GM12878 (cell line): ENCODE data around the gene BHLHA15. TPM values are rescaled to one million over a fixed set of nuclear protein-coding genes. Genes with fewer than 3 reads are reported as not detected.

Experiments used
- ATAC-seq: fragments of 200-7000 bp; cut with Tn5 transposase; 3 replicates; pipeline ENCODE4 v1.9.1; 2020; ENCODE audit warnings: mild to moderate bottlenecking, moderate library complexity
- BruUV-seq: library from RNA; stranded (reverse); fragments of 400-500 nt; replicated peaks from 2 replicates; lab custom pipeline; 2021; lab: Mats Ljungman, UMichigan
- CTCF ChIA-PET: fragments of 300-600 bp; sonication (Branson Sonifier 250); formaldehyde crosslinking; extraction: SDS; loops from one replicate; lab custom pipeline; 2021; ENCODE audit warnings: inconsistent platforms; lab: Yijun Ruan, JAX
- POLR2A ChIA-PET: fragments of 350-600 bp; formaldehyde crosslinking; extraction: SDS; loops from one replicate; lab custom pipeline; 2021; ENCODE audit warnings: inconsistent platforms; lab: Charles Lee
- RAD21 ChIA-PET: fragments of 300-600 bp; sonication (Branson Sonifier 250); formaldehyde crosslinking; loops from one replicate; lab custom pipeline; 2023; ENCODE audit warnings: antibody characterized with exemption; ENCODE audit not compliant: unreplicated experiment; lab: Charles Lee
- SMC1A ChIA-PET: fragments of 300-600 bp; sonication (Branson Sonifier 250); formaldehyde crosslinking; loops from one replicate; lab custom pipeline; 2023; ENCODE audit not compliant: unreplicated experiment, uncharacterized antibody; lab: Charles Lee
- DNase-seq: peaks from one replicate; pipeline ENCODE4 v3.0.0-alpha.2; 2011; ENCODE audit warnings: low read depth, low spot score
- FAIRE-seq: peaks from 3 replicates; lab custom pipeline; 2011; peaks lifted over from hg19 to GRCh38; lab: Jason Lieb, UNC
- H2AFZ ChIP-seq: 2 replicates; pipeline ENCODE4 v1.6.0; 2011; ENCODE audit warnings: low read depth, low read length, control low read depth; ENCODE audit not compliant: control insufficient read depth
- H3K27ac ChIP-seq: 2 replicates; pipeline ENCODE4 v1.5.1; 2011; ENCODE audit warnings: control low read depth; ENCODE audit not compliant: control insufficient read depth, insufficient read depth
- H3K27me3 ChIP-seq, 2 experiments: replicated peaks in 1 of 2; 2 replicates each; pipeline versions ENCODE4 v1.6.0 to v1.6.1; 2011; ENCODE audit warnings: low read length in 1 of 2; ENCODE audit not compliant: control insufficient read depth in 2 of 2, insufficient read depth in 2 of 2
- H3K36me3 ChIP-seq, 2 experiments: 2 replicates each; pipeline ENCODE4 v1.5.1; 2011; ENCODE audit warnings: low read length in 1 of 2; ENCODE audit not compliant: control insufficient read depth in 2 of 2, insufficient read depth in 2 of 2
- H3K4me1 ChIP-seq: 2 replicates; pipeline ENCODE4 v1.6.1; 2011; ENCODE audit warnings: mild to moderate bottlenecking, low read length, moderate library complexity, mixed read lengths; ENCODE audit not compliant: control insufficient read depth, insufficient read depth
- H3K4me2 ChIP-seq: 2 replicates; pipeline ENCODE4 v1.6.0; 2011; ENCODE audit warnings: control low read depth; ENCODE audit not compliant: control insufficient read depth, insufficient read depth
- H3K4me3 ChIP-seq: fragments of 200-600 bp; sonication (generic); 2 replicates; pipeline ENCODE4 v1.5.1; 2016
- H3K79me2 ChIP-seq: 2 replicates; pipeline ENCODE4 v1.6.0; 2011; ENCODE audit warnings: low read length; ENCODE audit not compliant: control insufficient read depth, insufficient read depth
- H3K9ac ChIP-seq: 2 replicates; pipeline ENCODE4 v1.8.0; 2011; ENCODE audit warnings: low read length, control low read depth, mixed read lengths; ENCODE audit not compliant: control insufficient read depth, insufficient read depth
- H3K9me3 ChIP-seq: replicated peaks from 3 replicates; pipeline ENCODE4 v1.5.1; 2011; ENCODE audit warnings: mild to moderate bottlenecking, low read length; ENCODE audit not compliant: control insufficient read depth, insufficient read depth
- H4K20me1 ChIP-seq: 2 replicates; pipeline ENCODE4 v1.6.0; 2011; ENCODE audit not compliant: control insufficient read depth, insufficient read depth
- BACH1 ChIP-seq: fragments of 450-650 bp; IDR thresholded peaks from 2 replicates; pipeline ENCODE4 v1.6.1; 2017; ENCODE audit warnings: mild to moderate bottlenecking, borderline replicate concordance
- CUX1 ChIP-seq: IDR thresholded peaks from 2 replicates; pipeline ENCODE4 v1.6.1; 2012; ENCODE audit warnings: improper control_type of control experiment, low read depth, low read length; ENCODE audit not compliant: insufficient replicate concordance
- MTA2 ChIP-seq: fragments of 450-650 bp; IDR thresholded peaks from 2 replicates; pipeline ENCODE4 v1.6.1; 2016; ENCODE audit warnings: low read depth, mild to moderate bottlenecking, moderate library complexity
- NR2C2 ChIP-seq: IDR thresholded peaks from 2 replicates; pipeline ENCODE4 v1.6.1; 2011; ENCODE audit warnings: borderline replicate concordance, low read depth; ENCODE audit not compliant: control insufficient read depth, insufficient read length
- POLR2AphosphoS5 ChIP-seq: IDR thresholded peaks from 2 replicates; pipeline ENCODE4 v1.6.1; 2011; ENCODE audit warnings: mild to moderate bottlenecking, low read length, inconsistent platforms
- SUPT20H ChIP-seq: IDR thresholded peaks from 2 replicates; pipeline ENCODE4 v1.6.1; 2011; ENCODE audit warnings: low read depth, mild to moderate bottlenecking, low read length, moderate library complexity, borderline replicate concordance; ENCODE audit not compliant: control insufficient read depth
- TBL1XR1 ChIP-seq: IDR thresholded peaks from 2 replicates; pipeline ENCODE4 v1.6.1; 2012; ENCODE audit warnings: low read depth, low read length, improper control_type of control experiment
- YY1 ChIP-seq: IDR thresholded peaks from 2 replicates; pipeline ENCODE4 v1.6.1; 2011; ENCODE audit warnings: low read depth, mild to moderate bottlenecking, low read length
- WGBS: methylation state at CpG from one replicate; pipeline ENCODE4 v1.1.6; 2016; ENCODE audit warnings: low lambda C conversion rate; ENCODE audit not compliant: insufficient replicate concordance, insufficient coverage; ENCODE audit errors: missing lambda C conversion rate; 5-methylcytosine and 5-hydroxymethylcytosine counted together
- in situ Hi-C: fragments of 300-500 bp; cut with MboI; formaldehyde crosslinking; loops from 9 replicates; pipeline ENCODE4 v1.14.3; 2018; ENCODE audit warnings: mixed read lengths
- intact Hi-C: fragments of 100-400 bp; cut with micrococcal nuclease; formaldehyde crosslinking; loops from one replicate; pipeline ENCODE4 v1.14.2; 2022; ENCODE audit not compliant: unreplicated experiment
- polyA plus RNA-seq, 11 experiments: library from polyadenylated mRNA; depleted of rRNA in 4 of 11; unstranded in 6 of 11; stranded (reverse) in 5 of 11; fragments of >200 nt; fragmentation: Nextera tagmentation in 4 of 11; fragmentation: Illumina TruSeq in 1 of 11; extraction: Ambion mirVana in 4 of 11; extraction: Trizol in 1 of 11; gene quantifications; 1 replicate in 1 of 11; 2 replicates in 10 of 11; pipeline versions ENCODE4 v1.2.1 to v1.2.3, GENCODE V29; 2011 to 2016; ENCODE audit warnings: inconsistent platforms in 2 of 11, missing spikeins in 2 of 11, low read depth in 1 of 11
- total RNA-seq, 4 experiments: library from RNA; depleted of rRNA in 3 of 4; stranded (reverse); fragments of >200 nt in 3 of 4; fragmentation: Illumina TruSeq in 1 of 4; extraction: Trizol in 1 of 4; gene quantifications; 2 replicates each; pipeline versions ENCODE4 v1.2.1 to v1.2.3, GENCODE V29; 2013 to 2021
- TF ChIP-seq, protein P1 (sequence below): IDR thresholded peaks from 2 replicates; pipeline ENCODE4 v1.6.1; 2011; ENCODE audit warnings: low read depth, mild to moderate bottlenecking, low read length, moderate library complexity, borderline replicate concordance; ENCODE audit errors: extremely low read depth

BHLHA15 gene
- total and polyA plus RNA-seq, 10 of the 15 experiments (the other 5 are each of a cell fraction or from before 2014, with no cell fraction given), result 0.54 to 4.2 (median 2.5) TPM; not detected in 4

DNA sequence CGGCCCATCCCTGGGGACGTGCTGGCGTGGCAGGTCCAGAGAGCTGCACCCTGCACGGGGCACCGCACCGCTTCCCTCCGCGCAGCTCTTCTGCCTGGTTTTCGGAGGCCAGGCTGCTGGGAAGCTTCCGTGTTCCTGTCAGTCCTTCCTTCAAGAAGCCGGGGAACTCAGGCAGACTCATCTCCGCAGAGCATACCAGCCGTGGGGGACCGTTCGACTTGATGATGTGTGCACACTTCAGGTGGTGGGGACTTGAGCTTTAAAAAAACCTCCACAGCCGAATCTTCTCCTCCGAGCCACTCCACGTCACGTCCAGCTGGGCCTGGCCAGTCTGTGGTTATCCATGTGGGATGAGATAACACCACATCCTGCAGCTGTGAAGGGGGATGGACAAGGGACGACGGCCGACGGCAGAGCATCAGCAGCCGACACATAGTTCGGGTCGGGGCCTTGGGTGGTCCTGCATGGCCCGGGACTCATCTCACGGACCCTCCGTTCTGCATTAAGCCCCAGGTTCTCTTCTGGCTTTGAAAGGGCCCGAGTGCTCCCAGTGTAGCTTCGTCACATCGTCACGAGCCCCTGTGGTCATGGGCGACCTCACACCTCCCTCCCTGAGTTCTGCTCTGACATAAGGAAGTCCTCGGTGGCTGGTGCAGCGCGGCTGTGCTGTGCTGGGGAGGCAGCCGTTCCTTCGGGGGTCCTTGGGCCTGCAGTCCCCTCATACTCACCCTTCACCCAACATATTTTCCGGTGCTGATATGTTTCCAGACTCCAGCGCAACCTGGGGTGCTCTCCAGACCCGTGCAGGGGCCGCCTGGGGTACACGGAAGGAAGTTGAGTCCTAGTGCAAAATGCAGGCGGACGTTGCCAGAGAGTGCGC is 4.5 kb upstream of the BHLHA15 start:
- CTCF ChIA-PET, result no interaction called here
- Histone ChIP-seq H3K36me3 (peaks cover 5 to 13% of the 10 kb centered on the region in 2 experiments; a peak in 3 of 4 replicates), H3K79me2 (no peaks in the 10 kb centered on the region), H3K27me3 (no peaks in the 10 kb centered on the region), H3K4me2 (no peak overlapping the region), H3K4me1 (peaks cover 21% of the 10 kb centered on the region), H3K9ac (no peak overlapping the region), H3K9me3 (no peaks in the 10 kb centered on the region), H3K4me3 (no peak overlapping the region), H3K27ac (no peak overlapping the region), H4K20me1 (no peaks in the 10 kb centered on the region), H2AFZ (no peak overlapping the region)
- RAD21 ChIA-PET, result no interaction called here
- BruUV-seq, result no TSS peak
- no peak for FAIRE-seq
- in situ Hi-C loops, result no loop called here
- SMC1A ChIA-PET, result no interaction called here
- 95% methylated on average over 46 of the region's 47 CpGs for WGBS
- POLR2A ChIA-PET, result no interaction called here
- no peak for DNase-seq
- no peak for ATAC-seq
- intact Hi-C loops, result no loop called here
- TF ChIP-seq YY1, result no peak
- TF ChIP-seq MTA2, result no peak
- no peak for TF ChIP-seq CUX1
- no peak for TF ChIP-seq TBL1XR1
- no peak for TF ChIP-seq BACH1
- TF ChIP-seq NR2C2, result no peak
- TF ChIP-seq POLR2AphosphoS5, result no peak
- no peak for TF ChIP-seq SUPT20H
- TF ChIP-seq, protein P1, sequence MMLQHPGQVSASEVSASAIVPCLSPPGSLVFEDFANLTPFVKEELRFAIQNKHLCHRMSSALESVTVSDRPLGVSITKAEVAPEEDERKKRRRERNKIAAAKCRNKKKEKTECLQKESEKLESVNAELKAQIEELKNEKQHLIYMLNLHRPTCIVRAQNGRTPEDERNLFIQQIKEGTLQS, result no peak
